NCI-H748 treated with DMSO at 0.1 percent for 48 hours (cell line): ENCODE data around the gene SARDH.
"Not testable (repeated sequence)": the region's sequence is repeated elsewhere in the genome, so short reads cannot be mapped to it uniquely, and the experiment has no call there.

ENCODE experiments used
- DNase-seq: peaks from one replicate; lab custom pipeline; 2025; lab: John Stamatoyannopoulos, UW

Gene SARDH

DNA sequence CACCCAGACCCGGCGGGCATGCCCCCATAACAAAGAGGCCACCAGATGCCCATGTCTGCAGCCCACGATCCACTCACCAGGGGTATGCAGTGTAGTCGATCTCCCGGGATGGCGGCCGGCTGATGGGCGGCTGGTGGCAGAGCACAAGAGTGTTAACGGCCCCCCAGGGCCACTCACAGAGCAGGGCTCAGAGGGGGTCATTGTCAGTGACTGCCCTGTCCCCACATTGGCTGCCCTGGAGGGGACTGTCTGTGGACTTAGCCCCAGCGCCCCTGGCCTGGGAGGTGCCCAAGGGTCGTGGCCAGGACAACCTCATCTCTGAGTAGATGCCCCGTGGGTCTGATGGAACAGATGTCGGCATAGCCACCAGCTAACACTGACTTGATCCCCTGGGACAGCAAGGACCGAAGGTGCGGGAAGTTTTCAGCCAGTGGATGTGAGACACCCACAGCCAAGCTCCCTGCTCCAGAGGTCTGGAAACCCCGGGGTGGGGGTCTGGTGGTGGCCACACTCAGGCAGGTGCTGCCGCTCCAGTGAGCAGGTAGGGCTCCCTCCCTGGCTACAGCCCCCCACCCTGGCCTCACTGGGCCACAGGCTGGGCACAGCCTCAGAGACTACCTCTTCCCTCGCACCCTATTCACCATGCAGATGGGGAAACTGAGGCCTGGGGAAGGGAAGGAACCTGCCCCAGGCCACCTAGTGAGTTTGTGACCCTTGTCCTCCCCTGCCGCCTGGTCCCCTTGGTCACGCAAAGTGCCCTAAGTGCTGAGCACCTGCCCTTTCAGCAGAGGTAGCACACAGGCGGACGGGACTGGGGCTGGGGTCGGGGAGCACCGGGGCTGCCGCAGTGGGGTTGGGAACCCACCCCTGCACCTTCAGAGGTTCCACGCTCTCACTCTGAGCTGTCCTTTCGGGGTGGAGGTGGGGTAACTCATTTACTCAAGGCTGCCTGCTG, 38.1 kb upstream of the SARDH start:
- no peak for DNase-seq

DNA sequence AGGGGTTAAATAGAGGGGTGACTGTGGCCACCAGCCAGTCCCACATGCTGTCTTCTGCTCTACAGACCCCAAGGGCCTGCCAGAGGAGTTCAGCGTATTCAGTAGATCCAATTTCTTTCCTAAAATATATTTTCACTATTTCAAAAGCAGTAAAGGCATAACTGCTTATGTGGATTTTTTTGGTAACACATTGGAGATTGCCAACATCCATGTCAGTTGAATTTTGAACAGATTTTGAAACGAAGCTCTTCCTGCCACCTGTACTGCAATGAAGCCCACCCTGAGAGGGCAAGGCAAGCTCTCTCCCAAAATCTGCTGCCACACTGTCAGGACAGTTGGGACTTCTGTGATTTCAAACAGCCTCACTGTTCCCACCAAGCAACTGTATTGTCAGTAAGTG, 37.1 kb upstream of the SARDH start:
- DNase-seq, result no peak

DNA sequence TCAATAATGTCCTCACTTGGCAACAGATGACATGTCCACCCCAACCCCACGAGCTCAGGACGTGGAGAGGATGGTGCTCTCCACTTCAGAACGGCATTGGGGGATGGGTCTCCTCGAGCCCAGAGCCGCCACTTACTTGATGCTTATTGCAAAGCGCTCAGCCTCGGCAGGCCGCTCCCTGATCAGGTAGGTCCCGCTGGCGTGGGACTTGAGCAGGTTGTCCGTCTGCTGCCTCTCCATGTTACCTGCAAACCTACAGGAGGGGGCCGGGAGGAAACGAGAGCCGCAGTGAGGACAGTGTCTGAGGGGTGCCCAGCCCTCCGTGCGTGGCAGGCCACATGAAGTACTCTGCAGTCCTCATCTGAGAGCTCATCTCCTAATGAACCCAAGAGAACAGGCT, 36.6 kb upstream of the SARDH start:
- DNase-seq, result no peak

DNA sequence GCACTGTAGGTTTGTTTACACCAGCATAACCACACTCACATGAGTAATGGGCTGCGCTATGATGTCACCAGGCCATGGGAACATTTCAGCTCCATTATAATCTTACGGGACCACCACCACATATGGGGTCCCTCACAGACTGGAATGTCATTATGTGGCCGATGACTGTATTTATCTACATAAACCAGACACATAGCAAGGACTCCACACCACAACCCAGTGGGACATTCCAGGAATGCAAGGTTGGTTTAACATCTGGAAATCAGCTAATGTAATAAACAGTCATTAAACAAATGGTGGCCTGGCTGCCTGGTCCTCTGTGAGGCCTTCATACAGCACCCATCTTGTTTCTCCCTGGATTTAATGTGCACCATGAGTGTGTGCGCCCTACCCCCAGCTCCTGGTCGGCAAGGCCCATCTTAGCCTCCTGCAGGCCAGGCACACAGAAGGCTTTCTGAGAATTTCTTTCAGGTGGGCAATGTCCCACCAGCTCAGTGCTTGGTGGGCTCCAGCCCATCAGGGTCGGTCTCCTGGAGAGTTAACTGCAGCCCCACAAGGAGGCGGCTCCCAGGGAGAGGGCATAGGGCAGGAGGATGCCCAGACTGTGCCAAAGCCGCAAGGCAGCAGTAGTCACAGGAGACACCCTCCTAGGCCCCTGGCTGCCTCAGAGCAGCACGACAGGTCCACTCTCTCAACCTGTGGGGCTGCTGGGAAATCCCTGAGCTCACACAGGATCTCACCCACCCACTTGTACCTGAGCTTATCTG, 35.9 kb upstream of the SARDH start:
- no peak for DNase-seq

GRCh38 chr9:133772581-133772980, 34.4 kb upstream of the SARDH start:
- no peak for DNase-seq

DNA sequence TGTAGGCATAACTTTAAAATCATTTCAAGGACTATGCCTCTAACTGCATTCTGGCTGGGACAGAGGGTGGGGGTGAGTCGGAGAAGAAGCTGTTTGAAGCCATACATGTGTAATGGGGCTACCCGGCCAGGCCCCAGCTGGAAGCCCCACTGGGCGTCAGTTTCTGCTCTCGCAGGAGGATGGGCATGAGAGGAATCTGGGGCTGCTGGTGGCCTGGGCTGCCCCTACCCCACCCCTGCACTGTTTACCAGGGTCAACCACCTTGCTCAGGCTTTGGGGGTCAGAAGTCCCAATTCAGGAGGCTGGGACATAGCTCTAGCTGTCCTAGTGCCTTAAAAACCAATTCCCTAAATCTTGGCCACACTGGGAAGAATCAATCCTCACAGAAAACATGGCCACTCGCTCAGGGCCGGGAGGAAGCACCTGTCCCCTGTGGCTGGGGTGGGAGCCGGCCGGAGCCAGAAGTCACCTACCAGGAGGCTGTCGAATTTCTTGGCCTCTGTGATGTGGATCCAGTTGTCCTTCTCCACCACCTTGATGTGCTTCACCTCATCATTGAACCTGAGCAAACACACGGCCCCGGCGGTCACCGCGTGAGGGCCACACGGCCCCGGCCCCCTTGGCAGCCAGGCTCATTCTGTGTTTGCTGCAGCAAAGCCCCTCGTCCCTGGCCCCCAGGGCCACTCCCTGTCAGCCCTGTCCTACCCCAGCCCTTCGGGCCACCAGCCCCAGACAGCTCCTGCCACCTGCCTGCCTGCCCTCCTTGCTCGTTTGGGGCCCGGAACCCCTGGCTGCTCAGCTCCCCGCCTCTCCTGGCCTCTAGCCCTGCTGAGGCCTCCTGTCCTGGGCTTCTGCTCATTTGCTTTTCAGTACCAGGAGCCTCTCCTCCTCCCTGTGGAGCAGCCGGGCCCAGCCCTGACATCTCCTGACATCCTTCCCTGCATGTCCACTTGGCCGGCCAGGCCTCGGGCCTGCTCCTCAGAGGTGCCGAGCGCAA, 33.6 kb upstream of the SARDH start:
- DNase-seq, result no peak

DNA sequence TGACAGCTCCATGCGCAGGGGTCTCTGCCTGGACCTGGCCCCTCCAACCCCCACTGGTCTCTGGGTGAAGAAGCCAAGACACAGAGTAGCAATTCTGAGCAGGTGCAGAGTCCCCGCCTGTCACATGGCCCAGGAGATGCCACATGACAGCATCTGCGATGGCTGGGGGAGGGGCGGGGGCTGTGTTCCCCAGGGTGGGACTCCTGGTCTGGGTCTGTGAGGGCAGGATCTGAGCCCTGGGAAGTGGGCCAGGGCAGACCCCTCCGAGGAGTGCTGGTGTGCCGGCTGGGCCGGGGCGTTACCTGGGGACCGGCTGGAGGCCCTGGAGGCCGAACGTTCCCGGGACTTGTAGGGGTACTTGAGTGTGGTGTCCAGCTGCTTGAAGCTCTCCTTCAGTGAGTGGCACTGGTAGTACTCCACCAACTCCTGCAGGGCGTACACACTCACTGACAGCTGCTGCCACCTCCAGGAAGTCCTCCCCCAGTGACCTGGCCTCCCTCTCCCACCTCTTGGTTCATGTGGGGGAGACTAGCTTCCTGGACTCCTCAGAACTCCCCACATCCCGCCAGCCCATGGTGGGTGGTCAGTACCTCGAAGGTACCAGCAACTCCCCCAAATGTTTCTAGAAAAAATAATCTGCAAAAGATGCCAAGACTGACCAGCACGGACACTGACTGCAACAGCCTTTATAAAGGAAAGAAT, 32.1 kb upstream of the SARDH start:
- no peak for DNase-seq

GRCh38 chr9:133769511-133770075, 31.4 kb upstream of the SARDH start:
- DNase-seq, result no peak

DNA sequence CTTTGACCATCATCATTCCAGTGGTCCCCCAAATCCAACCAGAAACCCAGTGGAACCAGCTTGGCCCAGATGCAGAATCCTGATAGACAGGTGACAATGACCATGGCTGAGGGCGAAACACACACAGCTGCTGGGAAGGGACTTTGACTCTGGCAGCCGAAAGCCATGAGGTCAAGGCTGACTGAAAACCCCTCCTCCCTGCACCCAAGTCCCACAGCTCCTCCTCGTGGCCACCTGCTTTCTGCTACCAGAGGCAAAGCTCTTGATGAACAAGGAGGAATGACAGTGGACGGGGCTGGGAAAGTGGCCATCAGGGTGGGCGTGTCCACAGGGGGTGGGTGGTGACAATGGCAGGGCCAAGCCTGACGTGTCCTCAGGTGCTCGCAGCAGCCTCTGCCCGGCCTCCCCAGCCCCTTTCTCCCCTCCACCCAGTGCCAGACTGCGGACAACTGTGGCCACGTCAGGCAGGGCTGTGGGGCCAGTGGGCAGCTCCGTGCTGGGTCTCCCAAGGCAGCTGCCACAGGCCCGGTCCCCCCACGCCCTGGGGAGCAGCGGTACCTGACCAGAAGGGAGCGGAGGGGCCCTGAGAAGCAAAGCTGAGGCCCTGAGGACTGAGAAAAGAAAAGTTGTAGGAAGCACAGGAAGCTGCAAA, 30.8 kb upstream of the SARDH start:
- DNase-seq, result no peak

DNA sequence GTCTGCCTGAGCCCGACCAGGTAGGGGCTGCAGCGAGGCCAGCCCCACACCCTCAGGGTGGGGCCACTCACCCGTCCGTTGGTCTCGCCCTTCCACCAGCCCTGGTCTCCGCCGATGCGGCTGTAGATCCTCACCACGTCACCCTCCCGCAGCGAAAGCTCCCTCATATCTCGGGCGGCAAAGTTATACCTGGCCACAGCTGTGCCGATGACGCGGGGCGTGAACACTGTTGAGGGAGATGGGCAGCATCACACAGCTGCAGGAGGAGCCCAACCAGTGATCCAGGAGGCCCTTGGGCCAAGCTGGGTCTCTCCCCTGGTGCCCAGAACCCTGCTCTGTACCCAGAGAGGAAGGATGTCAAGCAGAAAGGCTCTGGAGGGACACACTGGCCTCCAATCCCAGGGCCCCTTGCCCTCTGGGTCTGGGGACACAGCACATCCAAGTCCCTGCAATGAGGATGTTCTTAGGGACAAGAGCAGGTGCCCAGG, 30.3 kb upstream of the SARDH start:
- no peak for DNase-seq

GRCh38 chr9:133767625-133768024, 29.5 kb upstream of the SARDH start:
- DNase-seq, result no peak

DNA sequence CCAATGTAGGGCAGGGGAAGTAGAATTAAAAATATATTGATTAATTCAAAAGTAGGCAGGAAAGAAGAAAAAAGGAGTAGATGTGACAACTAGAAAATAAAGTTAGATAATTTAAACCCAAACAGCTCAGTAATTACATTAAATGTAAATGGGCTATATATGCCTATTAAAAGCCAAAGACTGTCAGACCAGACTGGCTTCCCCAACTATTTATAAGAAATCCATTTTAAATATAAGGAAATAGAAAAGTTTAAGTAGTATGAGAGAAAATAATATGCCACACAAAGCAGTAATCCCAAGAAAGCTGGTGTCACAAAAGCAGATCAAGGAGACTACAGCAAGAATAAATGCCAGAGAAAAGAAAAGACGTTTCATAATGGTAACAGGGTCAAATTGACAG, 28.9 kb upstream of the SARDH start:
- DNase-seq, result no peak

GRCh38 chr9:133766234-133766633, 28.1 kb upstream of the SARDH start:
- DNase-seq, result not testable (repeated sequence)

DNA sequence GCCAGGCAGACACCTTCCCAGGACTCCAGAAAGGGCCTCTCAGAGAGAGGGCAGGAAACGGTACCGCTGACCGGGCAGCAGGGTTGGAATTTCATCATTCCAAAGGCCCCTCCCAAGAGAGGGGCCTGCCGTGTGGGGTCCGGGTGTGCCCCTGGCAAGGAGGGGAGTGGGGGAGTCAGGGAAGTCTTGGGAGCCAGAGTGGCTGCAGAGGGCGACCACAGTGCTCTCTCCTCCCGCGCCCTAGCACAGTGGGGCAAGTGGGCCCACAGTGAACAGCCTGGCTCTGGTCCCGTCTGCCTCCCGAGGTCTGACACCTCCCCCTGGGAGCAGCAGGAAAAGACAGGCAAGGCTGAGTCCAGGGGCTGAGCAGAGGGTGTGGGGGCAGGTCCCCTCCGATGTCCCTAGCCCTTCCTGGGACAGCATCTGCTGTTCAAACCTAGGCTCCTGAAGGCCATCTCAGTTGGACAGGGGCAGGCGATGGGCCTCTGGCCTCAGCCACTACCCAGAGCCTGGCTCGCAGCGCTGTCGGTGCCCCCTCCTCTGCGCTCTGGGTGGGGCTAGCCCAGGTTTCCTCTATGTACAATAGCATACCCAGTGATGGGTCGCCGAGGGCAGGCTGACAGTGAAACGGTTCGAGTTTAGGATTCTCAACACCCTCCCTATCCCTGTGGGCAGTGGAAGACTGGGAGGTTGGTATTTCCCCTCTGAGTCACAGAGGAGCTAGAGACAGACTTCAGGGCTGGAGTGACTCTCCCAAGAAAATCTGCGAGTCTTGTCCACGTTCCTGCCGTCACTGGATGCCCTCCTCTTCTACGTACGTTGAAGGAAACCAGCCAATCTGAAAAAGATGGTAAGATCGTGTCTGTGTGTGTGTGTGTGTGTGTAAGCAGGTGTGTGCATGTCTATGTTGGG, 25.4 kb upstream of the SARDH start:
- DNase-seq, result no peak

DNA sequence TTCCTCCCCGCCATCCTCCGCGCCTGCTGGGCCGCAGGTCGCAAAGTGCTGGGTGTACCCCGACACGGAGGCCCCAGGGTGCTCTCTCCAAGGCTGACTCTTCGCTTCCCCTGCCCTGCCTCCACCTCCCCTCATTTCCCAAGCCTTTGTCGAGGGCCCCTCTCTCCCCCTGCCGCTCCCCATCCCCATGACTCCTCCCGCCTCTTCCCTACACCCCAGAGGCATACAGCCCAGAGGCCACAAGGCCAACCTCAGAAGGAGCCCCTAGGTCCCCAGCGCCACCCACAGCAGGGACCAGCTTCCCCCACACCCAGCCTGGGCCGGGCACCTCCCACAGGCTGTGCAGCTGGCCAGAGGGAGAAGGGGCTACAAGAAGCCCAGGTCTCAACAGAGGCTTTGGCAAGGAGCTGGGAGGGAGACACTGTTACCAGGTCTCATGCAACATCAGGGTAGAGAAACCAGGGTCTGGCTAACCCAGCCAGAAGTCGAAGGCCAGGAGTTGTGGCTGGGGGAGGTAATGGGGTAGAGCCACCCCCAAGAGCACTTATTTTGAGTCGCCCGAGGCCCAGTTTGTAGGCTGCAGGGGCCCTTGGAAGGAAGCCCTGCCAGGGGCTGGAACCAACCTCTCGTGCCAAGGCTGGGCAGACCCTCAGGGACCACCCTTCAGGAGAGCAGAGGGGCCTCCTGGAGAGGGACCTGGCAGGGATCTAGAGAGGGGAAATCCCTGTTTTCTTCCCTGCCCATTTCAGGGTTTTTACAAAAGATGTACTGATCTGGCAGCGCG, 24.5 kb upstream of the SARDH start:
- no peak for DNase-seq

DNA sequence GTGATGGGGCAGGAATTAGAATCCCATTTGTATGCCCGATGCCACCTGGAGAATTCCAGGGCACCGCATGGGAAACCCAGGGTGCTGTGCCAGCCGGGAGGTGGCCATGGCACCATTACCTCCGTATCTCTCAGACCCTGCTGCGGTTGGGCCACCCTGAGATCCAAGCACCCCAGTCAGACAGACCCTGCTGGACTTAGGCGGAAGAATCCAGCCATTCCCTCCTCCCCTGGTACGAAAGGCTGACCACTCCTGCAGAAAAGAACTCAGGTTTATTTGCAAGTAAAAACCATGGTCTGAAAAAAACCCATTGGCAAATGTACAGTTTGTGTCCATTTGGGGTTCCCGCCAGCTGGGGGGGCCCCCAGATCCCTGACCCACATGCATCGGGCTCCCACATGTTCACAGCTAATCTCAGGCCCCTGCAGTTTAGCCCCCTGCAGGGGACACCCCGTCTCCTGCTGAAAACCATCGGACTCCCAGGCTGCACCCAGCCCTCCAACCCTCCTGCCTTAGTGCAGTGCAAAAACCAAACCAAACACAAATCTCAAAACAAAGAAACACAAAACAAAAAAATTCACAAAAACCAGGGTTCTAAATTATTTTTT, 23.6 kb upstream of the SARDH start:
- DNase-seq, result no peak

GRCh38 chr9:133760713-133761290, 22.6 kb upstream of the SARDH start:
- DNase-seq, result no peak

GRCh38 chr9:133759946-133760345, 21.8 kb upstream of the SARDH start:
- no peak for DNase-seq
